ENCODE measurements around the gene KLHDC8A.
A peak's percentile ranks its signal among the peaks of the same experiment; 100 is the strongest.

The KLHDC8A gene

DNA sequence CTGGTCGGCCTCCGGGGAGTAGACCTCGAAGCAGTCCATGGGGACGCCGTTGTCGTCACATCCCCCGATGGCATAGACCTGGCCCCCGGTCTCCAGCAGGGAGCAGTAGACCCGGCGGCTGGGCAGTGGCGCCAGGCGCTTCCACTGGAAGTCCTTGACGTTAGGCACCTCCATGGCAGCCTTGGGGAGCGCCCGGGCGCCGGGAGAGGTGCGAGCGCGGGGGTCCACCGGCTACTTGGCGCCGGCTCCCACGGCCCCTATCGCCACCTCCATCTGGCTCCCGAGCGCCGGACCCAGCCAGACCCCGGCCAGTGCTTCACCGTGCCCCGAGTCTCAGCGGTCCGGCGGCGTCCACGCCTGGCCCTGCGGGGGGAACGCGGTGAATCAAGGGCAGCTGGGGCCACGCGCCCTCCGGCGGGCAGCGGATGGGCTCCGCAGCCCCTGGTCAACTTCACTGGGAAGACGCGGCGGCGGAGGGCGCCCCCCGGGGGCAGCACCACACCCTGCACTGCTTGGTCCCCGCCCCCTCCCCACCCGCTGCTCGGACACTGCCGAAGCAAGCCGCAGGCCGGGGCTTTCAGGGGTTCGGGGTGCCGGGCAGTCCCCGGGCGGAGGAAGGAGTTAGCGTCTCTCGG is 13.2 kb downstream of the KLHDC8A start:
- no peak for DNase-seq

DNA sequence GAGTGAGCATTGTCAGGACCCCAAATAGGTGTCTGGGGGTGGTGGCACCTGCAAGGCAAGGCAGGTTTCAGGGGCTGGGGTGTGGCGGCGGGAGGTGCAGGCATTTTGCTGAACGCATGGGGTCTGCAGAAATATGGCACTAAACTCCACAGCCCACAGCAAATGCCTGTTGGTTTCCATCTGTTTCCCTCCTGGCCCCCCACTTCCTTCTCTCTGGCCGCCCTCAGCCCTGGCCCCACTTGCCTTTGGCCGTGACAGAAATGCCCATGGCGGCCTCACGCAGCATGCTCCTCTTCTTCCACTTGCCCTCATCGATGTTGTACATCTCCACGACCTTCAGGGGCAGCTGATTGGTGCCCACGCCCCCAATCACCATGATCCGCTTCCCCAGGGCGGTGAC is 13.7 kb downstream of the KLHDC8A start:
- DNase-seq = no peak

- DNase-seq = no peak
These were observed 16.0 kb downstream of the KLHDC8A start for GRCh38 chr1:205340676-205341075.

DNA sequence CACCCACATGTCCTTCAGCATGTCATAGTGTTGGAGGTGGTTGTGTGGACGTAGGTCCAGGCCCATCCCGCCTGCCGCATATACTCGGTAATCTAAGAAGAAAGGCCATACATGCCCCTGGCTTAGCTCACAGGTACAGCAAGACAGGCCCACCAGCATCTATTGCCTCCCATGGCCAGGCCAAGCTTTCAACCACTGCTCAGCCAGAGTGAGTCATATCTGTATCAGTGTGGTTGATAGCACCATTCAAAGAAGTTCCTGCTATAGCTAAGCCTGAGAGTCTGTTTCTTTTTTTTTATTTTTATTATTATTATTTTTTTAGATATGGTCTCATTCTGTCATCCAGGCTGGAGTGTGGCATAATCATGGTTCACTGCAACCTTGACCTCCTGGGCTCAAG is 17.0 kb downstream of the KLHDC8A start:
- DNase-seq = no peak

DNA sequence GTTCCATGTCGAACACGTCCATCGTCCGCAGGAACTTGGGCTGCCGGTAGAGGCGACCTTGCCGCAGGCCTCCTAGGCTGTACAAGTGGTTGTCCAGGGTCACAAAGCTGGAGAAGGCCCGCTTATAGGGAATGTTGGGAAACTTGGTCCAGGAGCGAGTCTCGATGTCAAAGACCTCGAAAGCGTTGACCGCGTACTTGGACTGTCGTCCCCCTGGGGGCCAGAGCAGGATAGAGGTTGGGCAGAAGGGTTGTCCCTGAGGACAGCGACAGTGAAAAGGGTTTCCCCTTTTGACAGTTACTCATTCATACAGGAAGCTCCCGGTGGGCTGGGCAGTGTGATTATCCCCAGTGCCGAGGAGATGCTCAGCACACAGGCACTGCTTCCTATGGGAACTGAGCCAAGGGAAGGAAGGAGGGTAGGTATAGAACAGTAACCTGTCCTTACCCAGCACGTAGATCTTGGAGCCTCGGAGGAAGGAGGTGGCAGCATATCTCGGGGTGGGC is 17.5 kb downstream of the KLHDC8A start:
- DNase-seq = no peak

GRCh38 chr1:205338011-205338410 is 18.7 kb downstream of the KLHDC8A start:
- DNase-seq = no peak

GRCh38 chr1:205337481-205337880 is 19.2 kb downstream of the KLHDC8A start:
- DNase-seq = no peak

- DNase-seq = peak; percentile 87
These were observed 21.0 kb downstream of the KLHDC8A start for GRCh38 chr1:205335692-205336091.

- DNase-seq = no peak
These were observed 24.5 kb downstream of the KLHDC8A start for GRCh38 chr1:205332015-205332791.

DNA sequence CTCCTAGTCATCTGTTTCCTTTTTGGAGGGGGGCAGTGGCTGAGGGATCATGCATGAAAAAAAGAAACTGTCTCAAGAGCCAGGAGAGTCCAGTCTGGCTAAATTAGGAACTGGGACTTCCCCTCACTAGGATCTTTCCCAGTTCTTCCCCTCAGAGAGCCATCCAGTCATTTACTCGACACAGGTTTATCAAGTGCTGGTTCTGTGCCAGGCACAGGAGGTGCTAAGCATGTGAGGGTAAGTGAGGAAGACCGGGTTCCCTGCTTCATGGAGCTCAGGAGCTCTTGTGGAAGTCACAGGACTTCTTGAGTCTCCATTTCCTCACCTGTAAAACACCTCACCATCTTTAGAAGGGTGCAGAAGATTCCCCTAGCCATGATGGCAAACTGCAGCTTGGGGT is 26.6 kb downstream of the KLHDC8A start:
- no peak for DNase-seq

DNA sequence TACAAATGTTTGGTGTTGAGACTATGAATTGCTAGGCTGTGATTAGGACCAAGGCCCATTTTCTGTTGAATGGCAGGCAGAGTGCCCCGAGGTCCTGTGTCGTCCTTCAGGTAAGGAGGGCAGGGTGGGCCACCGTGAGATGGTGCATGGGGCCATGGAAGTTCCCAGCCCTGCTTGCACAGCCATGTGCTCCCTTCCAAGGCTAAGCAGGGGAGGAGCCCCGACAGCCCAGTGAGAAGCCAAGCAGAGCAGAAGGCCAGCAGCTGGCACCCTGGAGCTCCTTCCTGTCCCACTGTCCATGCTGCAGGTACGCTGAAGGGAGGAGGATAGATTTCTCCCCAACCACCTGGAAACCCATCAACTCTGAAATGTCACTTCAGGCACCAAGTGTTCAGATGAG is 27.0 kb downstream of the KLHDC8A start:
- DNase-seq = no peak

DNA sequence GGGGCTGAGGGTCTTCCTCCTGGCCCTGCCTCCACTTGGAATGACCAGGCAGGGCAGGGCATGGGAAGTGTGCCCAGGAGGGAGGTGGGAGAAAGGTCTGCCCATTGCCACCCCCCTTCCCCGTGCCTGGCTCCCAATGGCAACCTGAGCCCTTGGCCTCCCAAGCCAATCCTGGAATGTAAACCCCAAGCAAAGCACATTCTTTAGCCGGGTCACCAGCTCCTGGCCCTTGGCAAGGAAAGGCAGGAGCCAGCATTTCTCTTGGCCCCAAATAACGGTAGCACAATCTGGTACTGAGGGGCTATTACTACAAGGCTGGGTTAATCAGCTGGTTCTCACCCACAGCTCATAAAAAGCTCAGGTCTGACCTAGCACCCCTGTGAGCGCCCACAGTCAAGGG is 28.2 kb downstream of the KLHDC8A start:
- no peak for DNase-seq

DNA sequence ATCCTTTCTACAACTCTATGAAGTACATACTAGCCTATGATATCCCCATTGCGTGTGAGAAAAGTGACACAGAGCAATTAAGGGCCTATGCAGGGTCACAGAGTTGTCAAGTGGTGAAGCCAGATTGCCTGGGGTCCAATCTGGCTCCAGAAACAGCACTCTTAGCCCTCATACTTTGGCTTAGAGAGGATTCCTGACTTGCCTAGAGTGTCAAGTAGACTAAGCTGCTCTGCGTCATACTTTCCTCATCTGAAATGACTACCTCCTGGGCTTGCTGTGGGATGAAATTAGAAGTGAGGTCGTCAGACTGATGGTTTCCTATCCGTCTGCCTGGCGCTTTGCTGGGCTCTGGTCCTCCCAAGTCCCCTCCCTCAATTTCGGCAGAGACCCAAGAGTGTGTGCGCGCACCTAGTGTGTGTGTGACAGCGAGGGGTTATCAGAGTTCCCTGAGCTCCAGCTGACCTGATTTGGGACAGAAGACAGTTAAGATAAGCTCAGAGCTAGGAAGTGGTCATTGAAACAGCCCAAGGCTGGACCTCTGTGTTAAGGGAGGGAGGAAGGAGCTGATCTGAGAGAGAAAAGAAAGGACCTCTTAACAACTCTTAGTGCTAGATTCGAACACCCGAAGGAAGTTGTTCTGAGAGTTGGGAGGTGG is 29.8 kb downstream of the KLHDC8A start:
- DNase-seq = no peak

DNA sequence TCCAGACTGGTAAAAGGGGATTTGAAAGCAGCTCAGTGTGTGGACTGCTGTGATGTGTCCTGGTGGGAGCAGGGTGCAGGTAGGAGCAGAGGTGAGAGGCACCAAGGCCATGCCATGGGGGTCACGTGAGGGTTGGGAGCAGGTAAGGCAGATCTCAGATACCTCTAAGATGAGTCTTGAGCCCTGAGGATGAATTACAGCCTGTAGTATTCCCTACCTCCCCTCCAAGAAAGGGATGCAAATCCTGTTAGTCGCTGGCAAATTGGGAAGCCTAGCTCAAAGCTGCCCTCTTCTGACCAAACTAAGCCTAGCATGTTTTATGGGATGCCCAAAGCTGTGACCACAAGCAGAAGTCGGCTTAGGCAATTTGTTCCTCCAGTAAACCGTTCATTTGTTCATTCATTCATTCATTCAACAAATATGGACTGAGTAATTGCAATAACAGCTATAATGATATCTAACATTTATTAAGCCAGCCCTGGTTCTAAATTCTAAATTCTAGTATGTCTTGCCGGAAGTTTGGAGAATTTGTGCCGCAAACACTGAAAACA is 31.3 kb downstream of the KLHDC8A start:
- DNase-seq = peak; percentile 76

GRCh38 chr1:205324781-205325180 is 31.9 kb downstream of the KLHDC8A start:
- no peak for DNase-seq

- DNase-seq = no peak
These were observed 32.9 kb downstream of the KLHDC8A start for GRCh38 chr1:205323794-205324193.

- DNase-seq = no peak
These were observed 34.8 kb downstream of the KLHDC8A start for GRCh38 chr1:205321959-205322283.

DNA sequence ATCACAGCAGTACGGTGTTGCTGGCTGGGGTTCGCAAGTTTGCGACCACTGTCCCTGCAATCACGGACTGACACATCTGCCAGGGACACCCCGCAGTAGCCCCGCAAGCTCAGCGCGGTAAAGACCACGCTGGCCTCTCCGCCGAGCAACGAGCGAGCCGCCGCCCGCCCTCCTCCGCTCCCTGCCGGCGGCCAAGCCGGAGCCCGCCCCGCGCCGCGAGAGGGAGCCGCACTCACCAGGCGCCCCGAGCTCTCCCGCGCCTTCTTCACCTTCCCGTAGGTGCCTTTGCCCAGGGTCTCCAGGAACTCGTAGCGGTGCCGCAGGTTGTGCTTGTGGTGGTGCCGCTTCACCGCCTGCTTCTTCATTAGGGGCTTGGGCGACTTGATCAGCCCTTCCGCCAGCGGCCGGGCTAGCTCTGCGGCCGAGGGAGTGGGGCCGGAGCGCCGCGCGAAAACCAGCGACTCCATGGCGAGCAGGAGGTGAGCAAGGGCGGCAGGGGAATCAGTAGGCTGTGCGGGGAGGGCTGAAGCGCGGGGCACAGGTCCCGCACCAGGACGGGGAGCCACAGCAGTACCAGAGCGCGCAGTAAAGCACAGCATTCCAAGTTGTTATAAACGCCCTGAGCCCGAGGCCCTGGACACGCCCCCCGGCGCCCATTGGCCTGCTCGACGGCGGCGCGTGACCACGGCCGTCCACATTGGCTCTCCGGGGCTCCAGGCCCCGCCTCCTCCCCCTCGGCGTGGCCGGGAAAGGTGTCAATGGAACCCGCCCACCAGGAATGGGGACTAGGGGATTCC is 35.4 kb downstream of the KLHDC8A start, which contains the start of gene NUAK2:
Gene NUAK2 (minus strand): TSS at position 584 of the 797 bp plus-strand sequence. CDS start 117 bp downstream, at position 467.
- peak; percentile 88 for DNase-seq

GRCh38 chr1:205319081-205320018 is 37.4 kb downstream of the KLHDC8A start:
- no peak for DNase-seq

- no peak for DNase-seq
These were observed 38.3 kb downstream of the KLHDC8A start for GRCh38 chr1:205318231-205318991.
